CD8-positive, alpha-beta memory T cell (primary cell): ENCODE data around the gene PTTG2. TPM values are rescaled to one million over a fixed set of nuclear protein-coding genes. Genes with fewer than 3 reads are reported as not detected.
A peak's percentile ranks its signal among the peaks of the same experiment; 100 is the strongest.

Source experiments
- CTCF ChIA-PET: fragments of 350-600 bp; sonication (Branson Sonifier 250); formaldehyde crosslinking; loops from one replicate; lab custom pipeline; 2021; ENCODE audit warnings: antibody characterized with exemption; lab: Charles Lee
- POLR2A ChIA-PET: fragments of 350-600 bp; sonication (Branson Sonifier 250); formaldehyde crosslinking; loops from one replicate; lab custom pipeline; 2021; ENCODE audit warnings: antibody characterized with exemption; lab: Charles Lee
- DNase-seq, 5 donors: peaks; one replicate each; pipeline versions ENCODE4 v3.0.0 to v3.0.0-alpha.2; 2020 to 2022; ENCODE audit warnings: mixed read lengths in 1 of 5
- H3K27ac ChIP-seq: one replicate; pipeline ENCODE4 v1.7.0; 2013; ENCODE audit warnings: low read depth, mild to moderate bottlenecking, low read length, moderate library complexity
- H3K27me3 ChIP-seq: 2 replicates; pipeline ENCODE4 v1.7.0; 2013; ENCODE audit warnings: low read length, mild to moderate bottlenecking; ENCODE audit not compliant: insufficient read depth, poor library complexity, severe bottlenecking
- H3K36me3 ChIP-seq: 2 replicates; pipeline ENCODE4 v1.7.0; 2013; ENCODE audit warnings: mild to moderate bottlenecking, low read length, moderate library complexity; ENCODE audit not compliant: insufficient read depth
- H3K4me1 ChIP-seq: 2 replicates; pipeline ENCODE4 v1.7.0; 2013; ENCODE audit warnings: mild to moderate bottlenecking, low read length, moderate library complexity; ENCODE audit not compliant: insufficient read depth
- H3K4me3 ChIP-seq: 2 replicates; pipeline ENCODE4 v1.7.0; 2013; ENCODE audit warnings: mild to moderate bottlenecking, low read length
- H3K9me3 ChIP-seq: 2 replicates; pipeline ENCODE4 v1.7.0; 2013; ENCODE audit warnings: mild to moderate bottlenecking, low read length
- H3K27ac Mint-ChIP-seq, 8 donors: one replicate each; pipeline ENCODE4 v1.8.0; 2020 to 2021; ENCODE audit warnings: mixed read lengths in 8 of 8, mild to moderate bottlenecking in 6 of 8, inconsistent platforms in 3 of 8, moderate library complexity in 3 of 8
- H3K27me3 Mint-ChIP-seq, 2 donors: one replicate each; pipeline ENCODE4 v1.8.0; 2020 to 2021; ENCODE audit warnings: mixed read lengths in 2 of 2, mild to moderate bottlenecking in 1 of 2, moderate library complexity in 1 of 2
- H3K36me3 Mint-ChIP-seq, 3 donors: one replicate each; pipeline ENCODE4 v1.8.0; 2020 to 2021; ENCODE audit warnings: mixed read lengths in 3 of 3, inconsistent platforms in 1 of 3, mild to moderate bottlenecking in 1 of 3
- H3K4me1 Mint-ChIP-seq, 3 donors: one replicate each; pipeline ENCODE4 v1.8.0; 2020 to 2021; ENCODE audit warnings: mixed read lengths in 3 of 3, inconsistent platforms in 1 of 3, mild to moderate bottlenecking in 1 of 3
- H3K4me3 Mint-ChIP-seq, 7 donors: one replicate each; pipeline ENCODE4 v1.8.0; 2020 to 2021; ENCODE audit warnings: mixed read lengths in 7 of 7, mild to moderate bottlenecking in 6 of 7, moderate library complexity in 4 of 7, inconsistent platforms in 2 of 7
- H3K9me3 Mint-ChIP-seq, 5 donors: one replicate each; pipeline ENCODE4 v1.8.0; 2020 to 2022; ENCODE audit warnings: mixed read lengths in 5 of 5, mild to moderate bottlenecking in 3 of 5, moderate library complexity in 2 of 5, inconsistent platforms in 1 of 5
- polyA plus RNA-seq: library from polyadenylated mRNA; unstranded; fragments of 300-500 nt; fragmentation: Illumina TruSeq; gene quantifications from one replicate; pipeline ENCODE4 v1.2.3, GENCODE V29; 2021
- total RNA-seq, 2 experiments: library from RNA; stranded (reverse); gene quantifications; one replicate each; pipeline ENCODE4 v1.2.3, GENCODE V29; 2021

The PTTG2 gene
- total and polyA plus RNA-seq, 3 experiments from 2014 or later: 0.55 TPM; not detected in 2

DNA sequence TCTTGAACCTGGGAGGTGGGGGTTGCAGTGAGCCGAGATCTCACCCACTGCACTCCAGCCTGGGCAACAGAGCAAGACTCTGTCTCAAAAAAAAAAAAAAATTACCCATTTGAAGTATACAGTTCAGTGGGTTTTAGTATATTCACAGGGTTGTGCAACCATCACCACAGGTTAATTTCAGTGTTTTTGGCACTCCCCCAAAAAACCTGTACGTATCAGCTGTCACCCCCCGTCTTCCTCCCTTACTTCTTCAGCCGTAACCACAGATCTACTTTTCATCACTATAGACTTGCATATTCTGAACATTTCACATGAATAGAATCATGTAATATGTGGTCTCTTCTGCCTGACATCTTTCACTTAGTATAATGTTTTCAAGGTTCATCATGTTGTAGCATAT is 11.7 kb upstream of the PTTG2 start:
- peaks cover 10 to 41% (median 25%) of the 10 kb centered on the region in 3 donors for H3K36me3 Mint-ChIP-seq
- CTCF ChIA-PET: interaction anchor here (1.4 kb wide), 1 partner anchor 22 kb away, joined by 3 read pairs; no protein-coding TSS in a partner anchor

DNA sequence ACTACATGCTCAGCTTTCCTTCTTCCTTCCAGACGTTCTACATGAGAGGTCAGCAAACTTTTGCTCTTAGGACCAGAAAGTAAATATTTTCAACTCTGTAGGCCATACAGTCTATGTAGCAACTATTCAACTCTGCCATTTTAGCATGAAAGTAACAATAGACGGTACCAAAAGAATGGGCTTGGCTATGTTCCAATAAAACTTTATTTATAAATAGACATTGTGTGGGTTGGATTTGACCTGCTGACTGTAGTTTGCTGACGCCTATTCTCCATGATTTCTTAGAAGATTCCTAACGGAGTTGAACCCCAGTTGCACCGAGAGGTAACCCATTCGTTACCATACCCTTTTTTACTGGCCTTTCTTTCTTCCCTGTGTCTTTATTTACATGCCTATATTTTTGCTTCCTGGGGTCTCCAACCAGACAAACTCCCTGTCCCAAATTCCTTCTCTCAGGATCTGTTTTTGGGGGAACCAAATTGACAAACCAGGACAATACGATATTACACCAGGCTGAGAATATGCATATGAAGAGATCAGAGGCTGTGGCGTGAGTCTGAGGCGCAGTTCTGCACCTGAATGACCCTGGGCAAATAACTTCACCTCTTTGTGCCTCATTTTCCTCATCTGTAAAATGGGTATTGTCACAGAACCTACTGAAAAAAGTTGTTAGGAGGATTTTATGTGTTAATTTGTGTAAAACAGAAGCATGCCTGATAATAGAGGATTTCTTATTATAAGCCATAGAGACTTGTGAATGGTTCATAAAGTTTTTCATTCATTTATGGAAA is 10.4 kb upstream of the PTTG2 start:
- H3K27me3 ChIP-seq: no peaks in the 10 kb centered on the region
- Mint-ChIP-seq H3K4me3 (no peak overlapping the region), H3K27me3 (no peaks in the 10 kb centered on the region), H3K9me3 (no peaks in the 10 kb centered on the region), H3K4me1 (peaks cover 35 to 41% (median 35%) of the 10 kb centered on the region in 3 donors), H3K27ac (peak overlapping the region in 1 of 8 donors; percentile 53), H3K36me3 (peaks cover 10 to 43% (median 26%) of the 10 kb centered on the region in 3 donors)
- ChIA-PET CTCF (no interaction called here), POLR2A (no interaction called here)
- H3K36me3 ChIP-seq: no peaks in the 10 kb centered on the region
- H3K4me1 ChIP-seq: no peaks in the 10 kb centered on the region
- no peaks in the 10 kb centered on the region for H3K9me3 ChIP-seq
- DNase-seq: no peak
- no peak overlapping the region for H3K27ac ChIP-seq
- no peak overlapping the region for H3K4me3 ChIP-seq

More for the DNA sequence above, 11.7 kb upstream of the PTTG2 start:
- Histone ChIP-seq H3K9me3 (no peaks in the 10 kb centered on the region), H3K4me3 (no peak overlapping the region), H3K36me3 (no peaks in the 10 kb centered on the region), H3K4me1 (no peaks in the 10 kb centered on the region), H3K27me3 (no peaks in the 10 kb centered on the region), H3K27ac (no peak overlapping the region)
- DNase-seq: peak in 2 of 5 donors; percentile 9 to 37
- H3K9me3 Mint-ChIP-seq: no peaks in the 10 kb centered on the region
- POLR2A ChIA-PET: interaction anchor here (0.6 kb wide), 1 partner anchor 57 kb away, joined by 3 read pairs; no protein-coding TSS in a partner anchor
- peak overlapping the region in 4 of 8 donors; percentile 2 to 58 (median 11) for H3K27ac Mint-ChIP-seq
- no peaks in the 10 kb centered on the region for H3K27me3 Mint-ChIP-seq
- no peak overlapping the region for H3K4me3 Mint-ChIP-seq
- H3K4me1 Mint-ChIP-seq: peaks cover 31 to 41% (median 38%) of the 10 kb centered on the region in 3 donors

DNA sequence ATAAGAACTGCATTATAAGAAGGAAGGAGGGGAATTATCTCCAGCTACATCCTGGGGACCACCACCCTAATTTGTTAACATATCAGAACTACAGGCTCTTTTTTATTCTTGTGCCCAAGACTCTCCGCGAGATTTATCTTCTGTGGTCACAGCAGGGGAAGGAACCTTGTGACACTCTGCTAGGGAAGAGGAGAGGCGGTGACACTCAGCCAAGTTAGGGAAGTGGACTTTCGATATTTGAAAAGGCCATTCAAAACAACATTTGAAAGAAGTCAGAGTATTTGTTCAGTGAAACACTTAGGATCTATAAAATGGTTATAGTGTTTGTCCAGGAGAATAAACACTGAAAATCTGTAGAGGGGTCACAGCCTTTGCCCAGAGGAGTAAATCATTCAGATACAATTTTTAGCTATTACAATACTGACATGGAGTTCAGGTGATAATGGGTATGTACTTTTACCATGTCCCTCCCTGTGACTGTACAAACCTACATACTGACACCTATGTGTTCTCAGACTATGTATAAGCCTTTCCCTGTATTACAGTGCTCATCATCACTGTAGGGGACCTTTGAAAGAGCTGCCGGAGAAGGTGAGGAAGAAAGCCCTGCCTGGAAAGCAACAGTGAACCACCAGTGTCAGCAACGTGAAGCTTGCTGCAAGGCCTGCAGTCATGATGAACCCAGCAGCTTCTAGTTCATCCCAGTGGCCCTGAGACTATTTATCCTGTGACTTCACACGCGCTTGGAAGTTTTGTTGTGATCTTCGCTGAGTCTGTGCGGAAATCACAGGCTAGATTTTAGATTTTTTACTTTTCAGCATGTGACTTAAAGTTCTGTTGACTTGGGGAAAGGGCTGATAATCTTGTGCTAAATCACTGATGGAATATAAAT is 8.5 kb upstream of the PTTG2 start:
- no peaks in the 10 kb centered on the region for H3K4me1 ChIP-seq
- no peak overlapping the region for H3K4me3 Mint-ChIP-seq
- no peaks in the 10 kb centered on the region for H3K36me3 ChIP-seq
- peaks cover 10 to 39% (median 24%) of the 10 kb centered on the region in 3 donors for H3K36me3 Mint-ChIP-seq
- H3K4me3 ChIP-seq: no peak overlapping the region
- CTCF ChIA-PET: no interaction called here
- H3K9me3 ChIP-seq: no peaks in the 10 kb centered on the region
- H3K27me3 ChIP-seq: no peaks in the 10 kb centered on the region
- no peaks in the 10 kb centered on the region for H3K9me3 Mint-ChIP-seq
- no peak overlapping the region for H3K27ac Mint-ChIP-seq
- no peak for DNase-seq
- H3K27ac ChIP-seq: no peak overlapping the region
- no peaks in the 10 kb centered on the region for H3K27me3 Mint-ChIP-seq
- POLR2A ChIA-PET: no interaction called here
- H3K4me1 Mint-ChIP-seq: peaks cover 20 to 26% (median 23%) of the 10 kb centered on the region in 3 donors

DNA sequence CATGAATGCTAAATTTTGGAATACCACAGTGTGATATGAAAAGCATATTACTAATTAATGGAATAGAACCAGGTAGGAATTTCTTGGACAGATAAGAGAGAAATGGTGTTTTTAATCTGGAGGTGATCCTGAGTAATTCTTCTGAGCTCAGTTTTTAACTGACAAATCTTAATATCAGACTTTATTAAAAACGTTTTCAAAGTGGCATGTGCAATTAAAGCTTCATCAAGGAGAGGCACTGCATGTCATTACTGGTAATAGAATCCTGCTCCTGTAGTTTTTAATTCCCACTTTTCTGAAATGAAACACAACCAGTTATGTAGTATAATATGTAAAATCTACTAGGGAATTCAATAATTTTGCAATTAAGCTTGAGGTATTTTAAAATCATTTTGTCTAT is 7.0 kb upstream of the PTTG2 start:
- H3K36me3 ChIP-seq: no peaks in the 10 kb centered on the region
- H3K9me3 ChIP-seq: no peaks in the 10 kb centered on the region
- no peaks in the 10 kb centered on the region for H3K27me3 Mint-ChIP-seq
- H3K27me3 ChIP-seq: no peaks in the 10 kb centered on the region
- no peaks in the 10 kb centered on the region for H3K4me1 ChIP-seq
- POLR2A ChIA-PET: no interaction called here
- no peak overlapping the region for H3K4me3 ChIP-seq
- no peak overlapping the region for H3K27ac Mint-ChIP-seq
- CTCF ChIA-PET: interaction anchor here (0.9 kb wide), 1 partner anchor 25 kb away, joined by 3 read pairs; no protein-coding TSS in a partner anchor
- no peaks in the 10 kb centered on the region for H3K9me3 Mint-ChIP-seq
- peaks cover 10 to 37% (median 24%) of the 10 kb centered on the region in 3 donors for H3K36me3 Mint-ChIP-seq
- no peak overlapping the region for H3K4me3 Mint-ChIP-seq
- DNase-seq: no peak
- peaks cover 10 to 15% (median 14%) of the 10 kb centered on the region in 3 donors for H3K4me1 Mint-ChIP-seq
- H3K27ac ChIP-seq: no peak overlapping the region

DNA sequence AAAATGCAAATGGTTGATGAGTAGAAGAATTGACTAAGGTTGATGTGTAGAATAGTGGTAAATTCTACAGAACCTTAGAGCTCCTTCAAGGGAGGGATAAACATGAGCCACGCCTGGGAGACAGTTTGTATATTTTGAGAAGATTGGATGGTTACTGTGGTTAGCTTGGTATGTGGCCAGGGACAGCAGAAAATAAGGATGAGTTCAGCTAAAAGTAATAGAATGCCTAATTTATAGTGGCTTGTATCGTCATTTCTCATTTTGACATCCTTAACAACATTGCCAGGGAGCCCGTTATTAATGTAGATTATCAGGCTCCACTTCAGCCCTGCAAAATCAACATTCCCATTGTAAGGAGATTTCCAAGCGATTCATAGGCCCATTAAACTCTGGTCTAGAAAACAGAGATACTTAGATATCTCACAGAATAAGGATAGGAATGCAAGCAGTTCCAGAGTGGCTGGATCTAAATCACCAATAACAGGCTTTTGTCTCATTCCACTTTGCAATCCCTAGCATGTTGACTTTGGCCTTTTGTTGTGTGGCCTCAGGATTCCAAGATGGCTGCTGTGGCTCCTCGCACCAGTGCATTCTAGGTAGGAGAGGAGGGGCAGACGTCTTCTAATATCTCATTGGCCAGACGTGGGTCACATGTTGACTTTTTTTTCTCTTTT is 6.4 kb upstream of the PTTG2 start:
- ChIA-PET POLR2A (no interaction called here), CTCF (interaction anchor here (0.9 kb wide), 1 partner anchor 24 kb away, joined by 3 read pairs; no protein-coding TSS in a partner anchor)
- Mint-ChIP-seq H3K27me3 (no peaks in the 10 kb centered on the region), H3K9me3 (no peaks in the 10 kb centered on the region), H3K27ac (peak overlapping the region in 1 of 8 donors; percentile 42), H3K4me1 (peaks cover 6 to 12% (median 8%) of the 10 kb centered on the region in 3 donors), H3K4me3 (no peak overlapping the region), H3K36me3 (peaks cover 10 to 35% (median 26%) of the 10 kb centered on the region in 3 donors)
- no peaks in the 10 kb centered on the region for H3K4me1 ChIP-seq
- H3K27ac ChIP-seq: no peak overlapping the region
- H3K4me3 ChIP-seq: no peak overlapping the region
- H3K36me3 ChIP-seq: no peaks in the 10 kb centered on the region
- H3K27me3 ChIP-seq: no peaks in the 10 kb centered on the region
- H3K9me3 ChIP-seq: no peaks in the 10 kb centered on the region
- no peak for DNase-seq

DNA sequence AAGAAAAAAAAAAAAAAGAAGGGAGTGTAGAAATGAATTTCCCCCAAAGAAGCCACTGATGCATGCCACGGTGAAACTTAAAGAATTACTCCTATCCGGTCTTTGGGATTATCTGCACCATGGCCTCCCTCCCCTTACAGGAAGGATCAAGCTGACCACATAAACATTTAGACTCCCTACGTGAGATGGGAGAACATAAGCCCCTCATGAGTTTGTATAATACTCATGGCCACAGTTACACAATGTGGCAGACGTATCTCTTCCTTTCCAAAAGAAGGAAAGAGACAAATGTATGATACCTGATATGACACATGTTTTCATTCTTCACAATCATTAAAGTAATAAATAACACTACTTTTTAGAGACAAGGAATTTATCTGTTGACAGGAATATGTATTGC is 3.3 kb upstream of the PTTG2 start:
- Mint-ChIP-seq H3K9me3 (no peaks in the 10 kb centered on the region), H3K36me3 (peaks cover 10 to 19% (median 18%) of the 10 kb centered on the region in 3 donors), H3K27ac (no peak overlapping the region), H3K27me3 (no peaks in the 10 kb centered on the region), H3K4me1 (peaks cover 3 to 6% (median 6%) of the 10 kb centered on the region in 3 donors), H3K4me3 (no peak overlapping the region)
- no peak for DNase-seq
- Histone ChIP-seq H3K9me3 (no peaks in the 10 kb centered on the region), H3K36me3 (no peaks in the 10 kb centered on the region), H3K4me3 (no peak overlapping the region), H3K4me1 (no peaks in the 10 kb centered on the region), H3K27me3 (no peaks in the 10 kb centered on the region), H3K27ac (no peak overlapping the region)
- CTCF ChIA-PET: no interaction called here
- POLR2A ChIA-PET: no interaction called here

DNA sequence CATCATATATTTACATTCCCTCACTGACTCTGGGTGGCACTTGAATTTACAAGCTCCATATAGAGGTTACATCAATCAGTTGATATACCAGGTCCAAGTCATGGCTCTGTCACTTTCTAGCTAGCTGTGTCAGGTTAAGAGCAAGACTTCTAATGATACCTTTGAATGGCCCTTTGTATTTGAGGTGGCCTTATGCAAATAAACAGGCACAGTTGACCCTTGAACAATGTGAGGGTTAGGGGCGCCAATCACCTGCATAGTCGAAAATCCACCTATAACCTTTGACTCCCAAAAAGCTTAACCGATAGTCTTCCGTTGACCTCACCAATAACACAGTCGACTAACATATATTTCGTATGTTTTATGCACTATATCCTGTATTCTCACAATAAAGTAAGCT is 1.3 kb upstream of the PTTG2 start:
- Mint-ChIP-seq H3K27me3 (no peaks in the 10 kb centered on the region), H3K36me3 (peaks cover 0 to 9% (median 1%) of the 10 kb centered on the region in 3 donors), H3K27ac (peak overlapping the region in 1 of 8 donors; percentile 55), H3K4me1 (peaks cover 5 to 9% (median 7%) of the 10 kb centered on the region in 3 donors), H3K4me3 (no peak overlapping the region), H3K9me3 (no peaks in the 10 kb centered on the region)
- Histone ChIP-seq H3K27ac (no peak overlapping the region), H3K4me3 (no peak overlapping the region), H3K36me3 (no peaks in the 10 kb centered on the region), H3K4me1 (no peaks in the 10 kb centered on the region), H3K27me3 (no peaks in the 10 kb centered on the region), H3K9me3 (no peaks in the 10 kb centered on the region)
- CTCF ChIA-PET: no interaction called here
- DNase-seq: no peak
- POLR2A ChIA-PET: no interaction called here
